OCI-M1 (cell line): ENCODE data around the gene PGK1.
A peak's percentile ranks its signal among the peaks of the same experiment; 100 is the strongest.
"Not testable (repeated sequence)": the region's sequence is repeated elsewhere in the genome, so short reads cannot be mapped to it uniquely, and the experiment has no call there.

ENCODE experiments used
- DNase-seq: peaks from one replicate; lab custom pipeline; 2025; lab: John Stamatoyannopoulos, UW

PGK1 gene

GRCh38 chrX:78116365-78116764 is 12.3 kb downstream of the PGK1 start:
- DNase-seq, result no peak

GRCh38 chrX:78116766-78117165 is 12.7 kb downstream of the PGK1 start:
- peak; percentile 75 for DNase-seq

GRCh38 chrX:78118628-78119027 is 14.6 kb downstream of the PGK1 start:
- no peak for DNase-seq

- peak; percentile 2 for DNase-seq
These were observed 15.6 kb downstream of the PGK1 start for GRCh38 chrX:78119521-78120227.

GRCh38 chrX:78123190-78123589 is 19.1 kb downstream of the PGK1 start:
- no peak for DNase-seq

- peak; percentile 39 for DNase-seq
These were observed 20.3 kb downstream of the PGK1 start for GRCh38 chrX:78124307-78124706.

GRCh38 chrX:78125148-78125547 is 21.1 kb downstream of the PGK1 start:
- no peak for DNase-seq

- DNase-seq, result not testable (repeated sequence)
These were observed 21.7 kb downstream of the PGK1 start for GRCh38 chrX:78125781-78126180.

- DNase-seq, result no peak
These were observed 25.7 kb downstream of the PGK1 start for GRCh38 chrX:78129714-78130113.

- DNase-seq, result no peak
These were observed 26.3 kb downstream of the PGK1 start for GRCh38 chrX:78130396-78130795.

GRCh38 chrX:78131117-78131516 is 27.1 kb downstream of the PGK1 start:
- no peak for DNase-seq

- DNase-seq, result no peak
These were observed 29.4 kb downstream of the PGK1 start for GRCh38 chrX:78133238-78133960.

- peak; percentile 89 for DNase-seq
These were observed 35.4 kb downstream of the PGK1 start, which contains the start of gene TAF9B for GRCh38 chrX:78139160-78140123. TSS of gene TAF9B (minus strand) at chrX:78139650. CDS start at chrX:78139611, 39 bp downstream.

GRCh38 chrX:78140206-78140605 is 36.2 kb downstream of the PGK1 start:
- DNase-seq, result no peak

- not testable (repeated sequence) for DNase-seq
These were observed 43.0 kb downstream of the PGK1 start for GRCh38 chrX:78147002-78147540.

- not testable (repeated sequence) for DNase-seq
These were observed 53.3 kb downstream of the PGK1 start for GRCh38 chrX:78157373-78157772.

- not testable (repeated sequence) for DNase-seq
These were observed 53.8 kb downstream of the PGK1 start for GRCh38 chrX:78157846-78158245.

GRCh38 chrX:78160711-78161110 is 56.7 kb downstream of the PGK1 start:
- not testable (repeated sequence) for DNase-seq

GRCh38 chrX:78163175-78163574 is 59.1 kb downstream of the PGK1 start:
- peak; percentile 39 for DNase-seq

- no peak for DNase-seq
These were observed 61.4 kb downstream of the PGK1 start for GRCh38 chrX:78165425-78165824.

GRCh38 chrX:78168065-78168464 is 64.0 kb downstream of the PGK1 start:
- DNase-seq, result no peak
